Measurements from ENCODE around the gene CASD1.

DNA sequence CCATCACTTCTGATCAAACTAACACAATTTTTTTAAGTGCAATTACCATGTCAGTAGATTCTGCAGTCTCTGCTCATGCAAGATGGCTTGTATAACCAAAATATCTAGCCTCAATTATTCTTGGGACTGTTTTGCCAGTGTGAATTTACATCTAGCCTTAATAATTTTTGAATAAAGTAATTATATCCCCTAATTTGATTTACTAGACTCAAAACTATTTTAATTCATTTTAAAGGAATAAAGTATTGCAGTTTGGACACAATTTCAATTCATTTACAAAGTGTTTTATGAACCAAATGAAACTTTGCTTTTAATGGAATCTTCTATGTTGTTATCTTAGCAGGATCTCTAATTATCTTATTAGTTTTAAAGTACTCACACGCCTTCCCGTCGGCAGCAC is 90.7 kb downstream of the CASD1 start:
- TF ChIP-seq EZH2 (IDR thresholded peaks at IDR 0.05; ENCODE audit: insufficient read depth, poor library complexity, severe bottlenecking) (no peak), EZH2phosphoT487 (IDR thresholded peaks at IDR 0.05; ENCODE audit: insufficient read depth, low read depth) (no peak)
